HG03457 (cell line): ENCODE results near the gene FOXL1.
"Not testable (repeated sequence)": the region's sequence is repeated elsewhere in the genome, so short reads cannot be mapped to it uniquely, and the experiment has no call there.

Experiments used
- ATAC-seq: cut with Tn5 transposase; IDR thresholded peaks from one replicate; pipeline ENCODE4 v1.9.1; 2021; ENCODE audit warnings: moderate number of reproducible peaks; ENCODE audit not compliant: unreplicated experiment

Gene FOXL1

DNA sequence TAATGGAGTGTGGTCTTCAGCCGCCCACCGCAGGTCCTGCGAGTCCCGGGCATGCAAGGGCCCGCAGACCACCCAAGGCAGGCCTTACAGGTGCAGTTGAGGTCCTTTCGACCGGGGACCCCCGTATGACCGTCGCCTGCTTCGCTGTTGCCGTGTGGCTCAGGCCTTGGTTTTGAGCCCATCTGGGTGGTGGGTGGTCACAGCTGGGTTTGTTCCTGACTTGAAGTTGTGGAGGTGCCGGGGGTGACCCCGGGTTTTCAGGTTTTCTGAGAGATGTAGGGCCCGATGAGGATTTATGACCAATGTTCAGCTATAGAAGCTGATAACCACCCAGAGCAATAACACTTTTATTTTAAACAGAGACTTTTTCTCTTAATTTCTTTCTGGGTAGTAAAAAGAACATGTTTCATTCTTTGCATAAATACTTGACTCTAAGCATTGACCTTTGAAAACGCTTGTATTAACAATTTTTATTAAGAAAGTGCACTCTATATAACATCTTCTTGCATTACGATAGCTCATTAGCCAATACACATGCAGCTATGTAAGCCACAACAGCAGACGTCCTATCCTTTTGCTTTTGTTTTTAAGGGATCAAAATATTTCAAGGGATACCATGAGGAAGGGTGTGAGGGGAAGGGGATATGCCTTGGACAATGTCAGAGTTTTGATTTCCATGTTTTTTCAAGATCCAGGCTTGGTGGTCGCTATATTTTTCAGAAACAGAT is 1.9 kb downstream of the FOXL1 start:
- ATAC-seq: no peak

GRCh38 chr16:86580791-86581170 is 2.4 kb downstream of the FOXL1 start:
- ATAC-seq: no peak

GRCh38 chr16:86581458-86581857 is 3.1 kb downstream of the FOXL1 start:
- no peak for ATAC-seq

DNA sequence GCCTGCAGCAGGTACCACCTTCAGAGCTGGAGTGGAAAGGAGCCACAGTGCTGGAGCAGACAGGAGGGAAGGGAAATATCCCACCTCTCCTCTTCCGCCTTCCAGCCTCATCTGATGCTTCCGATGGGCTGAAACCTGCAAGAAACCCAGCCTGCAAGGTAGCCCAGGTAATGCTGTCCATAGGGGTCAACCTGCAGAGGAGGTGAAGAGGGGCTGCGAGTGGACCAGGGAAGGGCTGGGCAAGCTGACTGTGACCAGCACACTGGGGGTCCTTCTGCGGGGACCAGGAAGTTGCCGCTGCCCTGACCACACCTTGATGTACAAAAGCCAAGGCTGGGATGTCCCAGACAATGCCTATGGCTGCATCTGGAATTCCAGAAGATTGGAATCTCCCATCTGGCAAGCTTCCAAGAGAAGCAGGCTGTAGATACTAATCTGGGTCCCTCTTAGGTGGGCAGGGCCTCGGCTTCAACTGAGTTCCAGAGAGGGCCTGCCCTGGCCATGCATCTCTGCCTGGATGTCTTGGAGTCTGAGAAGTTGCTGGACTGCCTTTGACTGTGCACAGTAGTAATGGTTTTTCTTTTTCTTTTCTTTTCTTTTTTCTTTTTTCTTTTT is 5.8 kb downstream of the FOXL1 start:
- no peak for ATAC-seq

DNA sequence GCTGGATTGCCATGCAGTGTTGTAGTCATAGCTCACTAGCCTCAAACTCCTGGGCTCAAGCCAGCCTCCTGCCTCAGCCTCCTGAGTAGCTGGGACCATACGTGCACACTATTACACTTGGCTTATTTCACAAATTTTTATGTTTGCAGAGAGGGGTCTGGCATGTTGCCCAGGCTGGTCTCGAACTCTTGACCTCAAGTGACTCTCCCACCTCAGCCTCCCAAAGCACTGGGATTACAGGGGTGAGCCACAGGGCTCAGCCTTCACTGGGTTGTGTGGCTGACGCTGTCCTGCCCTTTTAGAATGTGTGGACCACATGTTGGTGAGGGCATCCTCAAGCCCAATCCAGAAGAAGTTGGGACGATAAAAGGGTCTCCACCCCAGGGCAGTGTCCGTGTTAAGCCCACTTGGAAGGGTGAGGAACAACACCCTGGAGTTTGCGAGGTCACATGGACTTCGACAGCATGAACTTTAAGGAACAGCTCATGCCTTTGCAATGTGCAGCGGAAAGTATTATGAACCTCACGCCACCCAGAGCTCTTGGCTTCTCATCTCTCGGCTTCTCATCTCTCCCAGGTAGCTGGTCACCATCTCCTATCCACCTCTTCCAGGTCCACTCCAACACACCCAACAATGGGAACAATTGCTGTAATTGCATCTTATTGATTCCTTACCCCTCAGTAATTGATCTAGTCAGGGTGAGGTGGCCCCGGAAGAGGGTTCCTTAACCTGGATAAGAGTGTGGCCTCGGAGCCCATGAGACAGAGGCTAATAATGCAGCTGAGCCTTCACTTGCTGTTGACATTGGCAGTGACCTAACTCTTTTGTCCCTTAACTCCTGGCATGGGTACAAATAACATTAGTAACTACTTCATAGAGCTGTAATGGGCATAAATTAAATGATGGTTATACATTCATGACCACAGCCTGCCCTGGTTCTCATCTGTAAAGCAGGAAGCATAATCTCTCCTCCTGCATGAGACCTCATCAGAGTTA is 6.7 kb downstream of the FOXL1 start:
- ATAC-seq: no peak

- no peak for ATAC-seq
Measured at GRCh38 chr16:86585821-86586611, 7.7 kb downstream of the FOXL1 start.

- no peak for ATAC-seq
Measured at GRCh38 chr16:86587487-86587886, 9.1 kb downstream of the FOXL1 start.

GRCh38 chr16:86587955-86588354 is 9.6 kb downstream of the FOXL1 start:
- ATAC-seq: not testable (repeated sequence)

DNA sequence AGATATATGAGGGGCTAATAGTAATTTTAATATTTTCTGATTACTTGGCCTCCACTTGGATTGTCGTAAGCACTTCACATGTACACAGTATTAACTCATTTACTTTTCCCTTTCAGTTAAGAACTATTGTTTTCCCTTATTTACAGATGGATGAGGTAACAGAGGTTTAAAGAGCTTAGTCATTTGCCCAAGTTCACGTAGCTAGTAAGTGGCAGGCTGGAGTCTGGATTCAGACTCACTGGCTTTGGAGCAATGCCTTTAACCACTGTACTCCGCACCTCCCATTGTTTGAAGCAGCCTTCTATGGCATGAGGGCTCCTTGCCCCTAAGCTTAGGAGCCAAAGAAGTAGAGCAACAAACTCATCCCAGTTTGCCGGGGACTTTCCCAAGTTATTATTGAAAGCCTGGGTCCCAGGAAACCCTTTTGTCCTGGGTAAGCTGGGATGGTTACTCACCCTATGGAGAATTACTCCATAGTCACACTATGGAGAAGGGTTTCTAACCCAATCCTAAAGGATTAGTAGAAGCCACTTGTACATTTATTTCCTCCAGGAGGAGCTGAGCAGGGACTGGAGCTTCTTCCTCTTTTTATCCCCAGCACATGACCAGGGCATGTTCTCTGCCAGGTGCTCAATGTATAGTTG is 12.3 kb downstream of the FOXL1 start:
- no peak for ATAC-seq

DNA sequence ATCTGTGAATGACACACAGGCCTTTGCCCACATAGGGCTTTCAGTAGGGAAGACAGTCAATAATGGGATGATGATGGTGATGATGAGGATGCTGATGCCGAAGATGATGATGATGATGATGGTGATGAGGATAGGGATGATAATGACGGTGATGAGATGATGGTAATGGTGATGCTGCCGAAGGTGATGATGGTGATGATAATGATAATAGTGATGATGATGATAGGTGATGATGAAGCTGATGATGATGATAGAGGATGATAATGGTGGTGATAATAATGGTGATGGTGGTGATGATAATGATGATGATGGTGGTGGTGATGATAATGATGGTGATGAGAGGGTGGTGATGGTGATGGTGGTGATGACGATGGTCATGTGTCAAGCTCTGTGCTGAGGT is 12.9 kb downstream of the FOXL1 start:
- no peak for ATAC-seq

DNA sequence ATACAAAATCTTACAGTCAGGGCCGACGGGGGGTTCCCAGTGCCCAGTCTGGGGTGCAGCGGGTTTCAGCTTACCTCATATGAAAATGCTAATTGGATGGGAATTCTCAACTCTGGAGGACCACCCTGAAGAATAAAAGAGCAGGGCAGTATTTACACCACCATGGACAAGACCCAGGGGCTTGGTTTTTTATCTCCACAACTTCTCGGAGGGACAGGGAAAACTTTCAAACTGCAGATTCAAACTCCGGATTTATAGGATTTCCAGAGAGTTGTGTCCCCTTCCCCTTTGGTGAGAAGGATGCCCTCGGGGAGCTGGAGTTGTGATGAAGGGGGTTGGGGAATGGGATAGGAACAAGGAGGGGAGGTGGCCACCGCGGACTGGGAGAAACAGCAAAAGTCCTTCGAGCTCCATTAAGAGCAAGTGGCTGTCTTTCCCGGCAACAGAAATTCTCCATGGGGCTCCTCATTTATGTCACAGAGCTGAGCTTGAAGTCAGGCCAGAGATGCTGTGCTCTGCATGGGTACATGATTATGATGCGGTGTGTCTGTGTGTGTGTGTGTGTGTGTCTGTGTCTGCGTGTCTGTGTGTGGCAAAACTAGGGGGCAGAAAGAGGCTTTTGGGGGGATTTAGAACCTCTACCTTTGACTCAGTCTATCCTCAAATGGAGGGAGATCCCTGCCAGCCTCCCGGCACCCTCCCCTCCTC is 15.7 kb downstream of the FOXL1 start:
- ATAC-seq: no peak

DNA sequence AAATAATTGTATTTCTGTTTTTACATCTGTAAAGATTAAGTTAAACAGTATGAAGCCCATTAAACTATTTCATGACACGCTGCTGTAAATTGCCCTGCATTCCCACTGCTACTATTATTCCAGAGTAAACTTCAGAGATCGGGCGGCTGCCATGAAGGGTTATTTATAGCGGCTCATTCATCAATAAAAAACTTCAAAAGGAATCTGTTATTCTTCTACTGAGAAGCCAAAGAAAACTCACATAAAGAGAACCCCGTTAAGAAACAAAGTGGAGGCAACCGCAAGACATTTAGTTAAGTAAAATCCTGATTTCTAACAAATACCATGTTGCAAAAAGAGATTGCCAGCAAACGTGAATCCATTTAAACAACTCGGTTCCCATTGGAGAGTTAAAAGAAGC is 16.4 kb downstream of the FOXL1 start:
- no peak for ATAC-seq

DNA sequence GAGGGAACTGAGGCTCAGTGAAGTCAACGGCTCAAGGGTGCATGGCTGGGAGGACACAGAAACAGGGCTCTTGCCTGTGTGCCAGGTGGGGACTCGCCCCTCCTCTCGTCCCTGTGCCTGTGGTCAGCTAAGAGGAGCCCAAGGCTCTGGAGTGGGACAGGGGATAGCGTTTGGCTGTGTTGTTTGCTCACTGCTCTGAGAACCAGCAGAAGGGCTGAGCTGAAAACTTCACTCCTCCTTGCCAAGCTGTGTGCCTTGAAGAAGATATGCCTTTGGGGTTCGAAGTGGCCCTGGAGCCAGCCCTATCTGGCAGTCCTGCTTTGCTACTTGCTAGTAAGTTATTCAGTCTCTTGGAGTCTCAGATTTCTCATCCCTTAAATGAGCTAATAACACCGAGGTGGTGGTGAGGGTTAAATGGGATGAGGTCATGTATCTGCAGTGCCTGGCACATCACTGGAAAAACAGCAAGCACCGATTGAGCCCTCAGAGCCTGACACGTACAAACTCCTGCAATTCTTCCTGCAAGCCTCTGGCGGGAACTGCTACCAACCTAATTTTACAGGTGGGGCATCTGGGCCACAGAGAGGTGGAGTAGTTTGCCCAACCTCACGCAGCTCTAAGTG is 17.7 kb downstream of the FOXL1 start:
- ATAC-seq: no peak

- ATAC-seq: no peak
Measured at GRCh38 chr16:86597126-86597879, 19.0 kb downstream of the FOXL1 start.

DNA sequence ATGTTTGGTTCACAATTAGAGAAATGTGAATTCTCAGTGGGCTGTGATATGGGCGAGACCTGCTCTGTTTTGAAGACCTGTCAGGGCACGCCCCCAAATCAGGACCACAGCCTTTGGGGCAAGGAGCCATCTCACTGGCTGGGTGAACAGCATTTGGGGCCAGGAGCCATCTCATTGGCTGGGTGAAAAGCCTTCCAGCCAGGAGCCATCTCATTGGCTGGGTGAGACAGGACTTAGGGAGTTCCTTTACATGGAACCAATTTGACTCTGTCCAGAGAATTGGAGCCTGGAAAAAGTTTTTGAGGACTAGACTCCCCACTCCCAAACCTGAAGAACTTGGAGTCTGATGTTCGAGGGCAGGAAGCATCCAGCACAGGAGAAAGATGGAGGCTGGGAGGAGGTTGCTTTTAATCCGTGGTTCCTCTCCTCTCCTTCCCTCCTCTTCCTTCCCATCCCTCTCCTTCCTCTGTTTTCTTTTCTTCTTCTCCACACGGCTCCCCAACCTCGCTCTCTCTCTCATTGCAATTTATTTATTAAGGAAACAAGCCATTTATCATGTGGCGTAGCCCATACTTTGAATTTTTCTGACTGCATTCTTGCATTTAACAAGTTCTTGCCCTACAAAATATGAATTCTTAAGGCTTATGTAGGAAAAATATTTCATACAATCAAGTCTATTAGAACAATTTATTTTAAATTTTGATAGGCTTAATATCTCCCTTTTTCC is 19.7 kb downstream of the FOXL1 start:
- no peak for ATAC-seq

DNA sequence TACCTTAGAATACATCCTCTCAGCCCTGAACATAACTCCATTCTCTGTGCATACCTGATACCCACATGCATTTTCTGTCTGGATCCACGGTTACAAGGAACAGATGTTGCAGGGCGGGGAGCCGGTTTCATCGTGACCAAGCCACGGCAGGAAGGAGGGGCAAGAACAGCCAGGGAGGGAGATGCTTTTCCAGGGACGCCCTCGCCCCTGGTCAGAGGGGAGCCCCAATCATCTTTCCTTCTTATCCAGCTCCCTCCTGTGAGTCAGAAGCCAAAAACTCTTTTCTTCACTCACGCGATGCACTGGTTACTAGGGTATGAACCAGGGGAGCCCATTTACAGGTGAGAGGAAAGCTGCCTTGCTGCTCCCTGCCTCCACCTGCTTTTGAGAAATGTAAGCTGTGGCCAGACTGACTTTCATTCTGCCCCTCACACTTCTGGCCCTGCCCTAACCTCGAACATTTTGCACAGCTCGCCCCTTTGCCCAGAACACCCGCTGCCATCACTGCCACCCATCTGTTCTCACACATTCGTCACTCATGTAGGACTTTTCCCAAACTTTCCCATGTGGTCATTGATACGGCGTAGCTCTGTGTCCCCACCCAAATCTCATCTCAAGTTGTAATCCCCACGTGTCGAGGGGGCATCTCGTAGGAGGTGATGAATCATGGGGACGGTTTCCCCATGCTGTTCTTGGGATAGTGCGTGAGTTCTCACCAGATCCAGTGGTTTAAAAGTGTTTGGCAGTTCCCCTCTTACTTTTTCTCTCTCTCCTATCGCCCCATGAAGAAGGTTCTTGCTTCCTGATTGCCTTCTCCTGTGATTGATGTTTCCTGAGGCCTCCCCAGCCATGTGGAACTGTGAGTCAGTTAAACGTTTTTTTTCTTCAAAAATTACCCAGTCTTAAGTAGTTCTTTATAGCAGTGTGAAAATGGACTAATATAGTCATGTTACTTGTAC is 20.5 kb downstream of the FOXL1 start:
- ATAC-seq: no peak

DNA sequence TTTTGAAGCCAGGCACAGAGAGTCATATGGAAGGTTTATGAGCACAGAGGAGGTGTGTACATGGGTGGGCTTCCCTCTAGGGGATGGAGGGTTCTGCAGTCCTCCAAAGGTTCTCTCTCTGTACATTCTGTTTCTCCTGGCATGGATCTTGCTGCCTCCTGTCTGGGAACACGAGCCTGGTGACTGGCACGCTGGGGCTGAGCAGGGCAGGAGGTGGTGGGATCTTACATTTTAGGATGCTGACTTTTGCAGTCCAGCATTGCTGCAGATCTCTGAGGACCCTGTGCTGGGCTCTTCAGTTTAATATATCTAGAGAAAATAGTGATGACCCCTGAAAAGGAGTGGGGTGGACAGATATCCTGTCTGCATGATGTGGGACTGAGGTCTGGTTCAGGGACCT is 23.0 kb downstream of the FOXL1 start:
- ATAC-seq: no peak
